K562 (cell line): ENCODE data around the gene ID1. TPM values are rescaled to one million over a fixed set of nuclear protein-coding genes. Genes with fewer than 3 reads are reported as not detected.
A peak's percentile ranks its signal among the peaks of the same experiment; 100 is the strongest.

Source experiments
- ATAC-seq: fragments of 200-7000 bp; cut with Tn5 transposase; 3 replicates; pipeline ENCODE4 v1.9.1; 2020; ENCODE audit warnings: moderate library complexity
- BruUV-seq: library from RNA; stranded (reverse); fragments of 400-500 nt; replicated peaks from 2 replicates; lab custom pipeline; 2021; lab: Mats Ljungman, UMichigan
- CTCF ChIA-PET: fragments of 300-600 bp; formaldehyde crosslinking; extraction: SDS; loops from one replicate; lab custom pipeline; 2021; ENCODE audit warnings: low intra/inter-chr PET ratio; lab: Yijun Ruan, JAX
- POLR2A ChIA-PET: fragments of 300-600, 350-650 bp; sonication (Branson Sonifier 250); formaldehyde crosslinking; extraction: SDS; loops from one replicate; lab custom pipeline; 2021; ENCODE audit warnings: antibody characterized with exemption, inconsistent platforms; lab: Yijun Ruan, JAX
- DNase-seq, 4 experiments: peaks; one replicate each; pipeline versions ENCODE4 v3.0.0 to v3.0.0-alpha.2; 2011 to 2018; ENCODE audit warnings: low spot score in 3 of 4, mixed read lengths in 3 of 4; ENCODE audit errors: extremely low read depth in 1 of 4
- FAIRE-seq: peaks from 2 replicates; lab custom pipeline; 2011; peaks lifted over from hg19 to GRCh38; lab: Jason Lieb, UNC
- H2AFZ ChIP-seq: 2 replicates; pipeline ENCODE4 v1.6.0; 2011; ENCODE audit warnings: low read depth, low read length, control low read depth, inconsistent platforms
- H3K27ac ChIP-seq: fragments of 200-600 bp; 3 replicates; pipeline ENCODE4 v1.8.0; 2011; ENCODE audit warnings: low read depth, mild to moderate bottlenecking, control low read depth, inconsistent platforms, low read length, moderate library complexity, mixed read lengths; ENCODE audit errors: extremely low read depth
- H3K27me3 ChIP-seq, 2 experiments: fragments of 300-600 bp in 1 of 2; 2 replicates in 1 of 2; 3 replicates in 1 of 2; pipeline versions ENCODE4 v1.6.0 to v1.8.0; 2011; ENCODE audit warnings: inconsistent platforms in 2 of 2, low read length in 2 of 2, mild to moderate bottlenecking in 1 of 2, mixed read lengths in 1 of 2, moderate library complexity in 1 of 2; ENCODE audit not compliant: control insufficient read depth in 2 of 2, insufficient read depth in 2 of 2
- H3K36me3 ChIP-seq: fragments of 300-600 bp; 3 replicates; pipeline ENCODE4 v1.8.0; 2011; ENCODE audit warnings: mild to moderate bottlenecking, low read length, inconsistent platforms; ENCODE audit not compliant: control insufficient read depth, insufficient read depth
- H3K4me1 ChIP-seq, 2 experiments: fragments of 200-600 bp in 1 of 2; replicated peaks in 1 of 2; 2 replicates in 1 of 2; 3 replicates in 1 of 2; pipeline versions ENCODE4 v1.5.1 to v1.8.0; 2011; ENCODE audit warnings: inconsistent platforms in 2 of 2, low read length in 2 of 2, mild to moderate bottlenecking in 1 of 2, mixed read lengths in 1 of 2, moderate library complexity in 1 of 2; ENCODE audit not compliant: control insufficient read depth in 2 of 2, insufficient read depth in 2 of 2
- H3K4me2 ChIP-seq: 2 replicates; pipeline ENCODE4 v1.6.1; 2011; ENCODE audit warnings: low read length, control low read depth, inconsistent platforms, mixed read lengths; ENCODE audit not compliant: insufficient read depth
- H3K4me3 ChIP-seq: fragments of 200-600 bp; sonication (generic), shearing (Covaris generic); 2 replicates; pipeline ENCODE4 v1.5.1; 2016; ENCODE audit warnings: control low read depth, inconsistent platforms
- H3K79me2 ChIP-seq: fragments of 200-600 bp; 3 replicates; pipeline ENCODE4 v1.8.0; 2011; ENCODE audit warnings: low read length, inconsistent platforms; ENCODE audit not compliant: control insufficient read depth, insufficient read depth
- H3K9ac ChIP-seq, 2 experiments: 2 replicates each; pipeline versions ENCODE4 v1.6.0 to v1.6.1; 2011; ENCODE audit warnings: low read depth in 2 of 2, low read length in 2 of 2, control low read depth in 1 of 2, inconsistent platforms in 1 of 2, mild to moderate bottlenecking in 1 of 2, mixed read lengths in 1 of 2; ENCODE audit not compliant: insufficient read depth in 1 of 2
- H3K9me1 ChIP-seq: one replicate; pipeline ENCODE4 v1.6.0; 2011; ENCODE audit warnings: inconsistent platforms, mild to moderate bottlenecking, low read length, moderate library complexity; ENCODE audit not compliant: control insufficient read depth, insufficient read depth
- H3K9me3 ChIP-seq: replicated peaks from 2 replicates; pipeline ENCODE4 v1.5.1; 2011; ENCODE audit warnings: low read depth, low read length, inconsistent platforms; ENCODE audit not compliant: control insufficient read depth, insufficient read depth
- H4K20me1 ChIP-seq: replicated peaks from 2 replicates; pipeline ENCODE4 v1.6.1; 2011; ENCODE audit warnings: low read length, inconsistent platforms, mixed read lengths; ENCODE audit not compliant: control insufficient read depth, insufficient read depth
- CHD2 ChIP-seq: IDR thresholded peaks from 2 replicates; pipeline ENCODE4 v1.6.1; 2011; ENCODE audit warnings: low read depth, low read length
- DPF2 ChIP-seq: fragments of 450-650 bp; IDR thresholded peaks from 2 replicates; pipeline ENCODE4 v1.6.1; 2016
- EGR1 ChIP-seq: fragments of 450-650 bp; conservative IDR thresholded peaks from 2 replicates; pipeline ENCODE4 v1.6.1; 2017; ENCODE audit warnings: mild to moderate bottlenecking
- IFI16 ChIP-seq: fragments of 250-450 bp; sonication (Bioruptor Pico); IDR thresholded peaks from 2 replicates; pipeline ENCODE4 v2.1.2; 2022; ENCODE audit warnings: mild to moderate bottlenecking, inconsistent platforms
- NFIX ChIP-seq: fragments of 250-450 bp; sonication (Bioruptor Pico); IDR thresholded peaks from 2 replicates; pipeline ENCODE4 v1.4.0; 2020; ENCODE audit warnings: low read depth, mild to moderate bottlenecking, moderate library complexity
- PURB ChIP-seq: sonication (generic); formaldehyde crosslinking; IDR thresholded peaks from 2 replicates; pipeline ENCODE4 v1.9.0; 2021; ENCODE audit warnings: low read depth, mild to moderate bottlenecking, missing genetic modification reagents
- RBM39 ChIP-seq: fragments of 200-400 bp; formaldehyde crosslinking; optimal IDR thresholded peaks from 2 replicates; pipeline ENCODE3; 2018; ENCODE audit warnings: low read depth, low read length
- TBP ChIP-seq: optimal IDR thresholded peaks from 2 replicates; pipeline ENCODE3; 2011; ENCODE audit warnings: low read depth, low read length, improper control_type of control experiment
- ZBTB7A ChIP-seq: IDR thresholded peaks from 2 replicates; pipeline ENCODE4 v1.6.1; 2011; ENCODE audit warnings: low read depth, mild to moderate bottlenecking, low read length, moderate library complexity, borderline replicate concordance; ENCODE audit not compliant: control insufficient read depth
- ZNF592 ChIP-seq: fragments of 450-650 bp; IDR thresholded peaks from 2 replicates; pipeline ENCODE4 v1.6.1; 2017; ENCODE audit warnings: antibody characterized with exemption, mild to moderate bottlenecking
- WGBS: fragments of 100-300 bp; shearing (Covaris generic); methylation state at CpG from one replicate; pipeline ENCODE4 v1.1.6; 2016; ENCODE audit warnings: low coverage, mixed read lengths; ENCODE audit not compliant: insufficient coverage; ENCODE audit errors: missing lambda C conversion rate; 5-methylcytosine and 5-hydroxymethylcytosine counted together
- in situ Hi-C: fragments of 300-500 bp; cut with MboI; formaldehyde crosslinking; loops from 4 replicates; pipeline ENCODE4 v1.15.0; 2018; ENCODE audit warnings: inconsistent platforms, mixed read lengths
- intact Hi-C: fragments of 100-400 bp; cut with micrococcal nuclease; formaldehyde crosslinking; loops from 2 replicates; pipeline ENCODE4 v1.14.2; 2022
- polyA plus RNA-seq, 8 experiments: library from polyadenylated mRNA; depleted of rRNA in 4 of 8; stranded (reverse) in 5 of 8; unstranded in 3 of 8; fragments of >200 nt; fragmentation: Nextera tagmentation in 2 of 8; fragmentation: Illumina TruSeq in 1 of 8; extraction: Ambion mirVana in 2 of 8; extraction: Trizol in 1 of 8; gene quantifications; 2 replicates each; pipeline versions ENCODE4 v1.2.1 to v1.2.3, GENCODE V29; 2011 to 2014; ENCODE audit warnings: inconsistent platforms in 1 of 8, missing spikeins in 1 of 8
- total RNA-seq, 7 experiments: library from RNA; depleted of rRNA in 6 of 7; stranded (reverse); fragments of >200 nt in 6 of 7; fragmentation: Illumina TruSeq in 2 of 7; extraction: Trizol in 2 of 7; gene quantifications; 2 replicates each; pipeline versions ENCODE4 v1.2.1 to v1.2.3, GENCODE V29; 2011 to 2021; ENCODE audit warnings: low replicate concordance in 1 of 7
- TF ChIP-seq, protein P1 (sequence below): sonication (generic); formaldehyde crosslinking; IDR thresholded peaks from 2 replicates; pipeline ENCODE4 v1.8.0; 2022; ENCODE audit warnings: mild to moderate bottlenecking, missing genetic modification reagents
- TF ChIP-seq, protein P2 (sequence below): IDR thresholded peaks from 2 replicates; pipeline ENCODE4 v1.6.1; 2014; ENCODE audit warnings: antibody characterized with exemption

ID1 gene
- total and polyA plus RNA-seq, 9 of the 15 experiments (the other 6 are each of a cell fraction or from before 2014, with no cell fraction given) = 1.4 to 358 (median 65.0) TPM

- H2AFZ ChIP-seq = peak overlapping the region; percentile 95
- peak overlapping the region; percentile 66 for H3K4me2 ChIP-seq
- in situ Hi-C loops = loop anchor here (5.0 kb wide), 1 partner anchor 94 kb away; no protein-coding TSS in a partner anchor
- 23% methylated on average over 13 of the region's 14 CpGs for WGBS
- no peaks in the 10 kb centered on the region for H3K79me2 ChIP-seq
- peak overlapping the region in 1 of 2 experiments; percentile 18; a peak in 1 of 4 replicates for H3K9ac ChIP-seq
- intact Hi-C loops = loop anchor here (10.0 kb wide), 1 partner anchor 161 kb away; no protein-coding TSS in a partner anchor
- no peaks in the 10 kb centered on the region for H3K9me1 ChIP-seq
- H3K4me1 ChIP-seq = peaks cover 8 to 25% of the 10 kb centered on the region in 2 experiments; a peak in 4 of 5 replicates
- H3K4me3 ChIP-seq = no peak overlapping the region
- peak; percentile 67 to 81 (median 78) for DNase-seq
- POLR2A ChIA-PET = interaction anchor here (0.6 to 2.5 kb wide), 15 partner anchors 21 to 268 kb away, joined by 3 to 18 read pairs (median 3); no protein-coding TSS in a partner anchor
- no peaks in the 10 kb centered on the region for H3K9me3 ChIP-seq
- no peak overlapping the region for H3K27ac ChIP-seq
- no peaks in the 10 kb centered on the region for H3K36me3 ChIP-seq
- peak; percentile 89 for FAIRE-seq
- no peaks in the 10 kb centered on the region for H4K20me1 ChIP-seq
- ATAC-seq = peak; percentile 79
- H3K27me3 ChIP-seq = no peaks in the 10 kb centered on the region; a peak in 1 of 5 replicates
- CTCF ChIA-PET = interaction anchor here (0.8 to 1.6 kb wide), 2 partner anchors 90 to 193 kb away, joined by 3 to 9 read pairs; partner anchors contain the start of gene BCL2L1
- no TSS peak for BruUV-seq
- no peak for TF ChIP-seq RBM39
- TF ChIP-seq IFI16 (CRISPR knock-in tag) = no peak
- no peak for TF ChIP-seq PURB (CRISPR knock-in tag)
- no peak for TF ChIP-seq CHD2
- peak; percentile 35 for TF ChIP-seq TBP
- TF ChIP-seq ZNF592 = peak; percentile 59; the same call in 1 of the 2 replicates
- no peak for TF ChIP-seq NFIX (CRISPR knock-in tag)
- TF ChIP-seq DPF2 = peak; percentile 64
- TF ChIP-seq EGR1 = peak; percentile 85
- no peak for TF ChIP-seq ZBTB7A
- TF ChIP-seq, protein P1, sequence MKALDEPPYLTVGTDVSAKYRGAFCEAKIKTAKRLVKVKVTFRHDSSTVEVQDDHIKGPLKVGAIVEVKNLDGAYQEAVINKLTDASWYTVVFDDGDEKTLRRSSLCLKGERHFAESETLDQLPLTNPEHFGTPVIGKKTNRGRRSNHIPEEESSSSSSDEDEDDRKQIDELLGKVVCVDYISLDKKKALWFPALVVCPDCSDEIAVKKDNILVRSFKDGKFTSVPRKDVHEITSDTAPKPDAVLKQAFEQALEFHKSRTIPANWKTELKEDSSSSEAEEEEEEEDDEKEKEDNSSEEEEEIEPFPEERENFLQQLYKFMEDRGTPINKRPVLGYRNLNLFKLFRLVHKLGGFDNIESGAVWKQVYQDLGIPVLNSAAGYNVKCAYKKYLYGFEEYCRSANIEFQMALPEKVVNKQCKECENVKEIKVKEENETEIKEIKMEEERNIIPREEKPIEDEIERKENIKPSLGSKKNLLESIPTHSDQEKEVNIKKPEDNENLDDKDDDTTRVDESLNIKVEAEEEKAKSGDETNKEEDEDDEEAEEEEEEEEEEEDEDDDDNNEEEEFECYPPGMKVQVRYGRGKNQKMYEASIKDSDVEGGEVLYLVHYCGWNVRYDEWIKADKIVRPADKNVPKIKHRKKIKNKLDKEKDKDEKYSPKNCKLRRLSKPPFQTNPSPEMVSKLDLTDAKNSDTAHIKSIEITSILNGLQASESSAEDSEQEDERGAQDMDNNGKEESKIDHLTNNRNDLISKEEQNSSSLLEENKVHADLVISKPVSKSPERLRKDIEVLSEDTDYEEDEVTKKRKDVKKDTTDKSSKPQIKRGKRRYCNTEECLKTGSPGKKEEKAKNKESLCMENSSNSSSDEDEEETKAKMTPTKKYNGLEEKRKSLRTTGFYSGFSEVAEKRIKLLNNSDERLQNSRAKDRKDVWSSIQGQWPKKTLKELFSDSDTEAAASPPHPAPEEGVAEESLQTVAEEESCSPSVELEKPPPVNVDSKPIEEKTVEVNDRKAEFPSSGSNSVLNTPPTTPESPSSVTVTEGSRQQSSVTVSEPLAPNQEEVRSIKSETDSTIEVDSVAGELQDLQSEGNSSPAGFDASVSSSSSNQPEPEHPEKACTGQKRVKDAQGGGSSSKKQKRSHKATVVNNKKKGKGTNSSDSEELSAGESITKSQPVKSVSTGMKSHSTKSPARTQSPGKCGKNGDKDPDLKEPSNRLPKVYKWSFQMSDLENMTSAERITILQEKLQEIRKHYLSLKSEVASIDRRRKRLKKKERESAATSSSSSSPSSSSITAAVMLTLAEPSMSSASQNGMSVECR (CRISPR knock-in tag) = no peak
- TF ChIP-seq, protein P2, sequence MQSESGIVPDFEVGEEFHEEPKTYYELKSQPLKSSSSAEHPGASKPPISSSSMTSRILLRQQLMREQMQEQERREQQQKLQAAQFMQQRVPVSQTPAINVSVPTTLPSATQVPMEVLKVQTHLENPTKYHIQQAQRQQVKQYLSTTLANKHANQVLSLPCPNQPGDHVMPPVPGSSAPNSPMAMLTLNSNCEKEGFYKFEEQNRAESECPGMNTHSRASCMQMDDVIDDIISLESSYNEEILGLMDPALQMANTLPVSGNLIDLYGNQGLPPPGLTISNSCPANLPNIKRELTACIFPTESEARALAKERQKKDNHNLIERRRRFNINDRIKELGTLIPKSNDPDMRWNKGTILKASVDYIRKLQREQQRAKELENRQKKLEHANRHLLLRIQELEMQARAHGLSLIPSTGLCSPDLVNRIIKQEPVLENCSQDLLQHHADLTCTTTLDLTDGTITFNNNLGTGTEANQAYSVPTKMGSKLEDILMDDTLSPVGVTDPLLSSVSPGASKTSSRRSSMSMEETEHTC = no peak
Observed at GRCh38 chr20:31633339-31633914, 28.3 kb downstream of the ID1 start.
